OCI-LY1 (cell line): ENCODE measurements around the gene NHSL2.

Experiments
- EZH2 ChIP-seq: fragments of 200-600 bp; sonication (generic), shearing (Covaris generic); IDR thresholded peaks from 2 replicates; pipeline ENCODE4 v1.8.0; 2017; ENCODE audit warnings: borderline replicate concordance, mixed run types, mild to moderate bottlenecking, antibody characterized with exemption, low read length, moderate library complexity, mixed read lengths
- TF ChIP-seq, protein P1 (sequence below): fragments of 200-600 bp; sonication (generic), shearing (Covaris generic); IDR thresholded peaks from 2 replicates; pipeline ENCODE4 v1.5.1; 2017; ENCODE audit warnings: mild to moderate bottlenecking, antibody characterized with exemption, low read length, moderate library complexity, mixed read lengths

DNA sequence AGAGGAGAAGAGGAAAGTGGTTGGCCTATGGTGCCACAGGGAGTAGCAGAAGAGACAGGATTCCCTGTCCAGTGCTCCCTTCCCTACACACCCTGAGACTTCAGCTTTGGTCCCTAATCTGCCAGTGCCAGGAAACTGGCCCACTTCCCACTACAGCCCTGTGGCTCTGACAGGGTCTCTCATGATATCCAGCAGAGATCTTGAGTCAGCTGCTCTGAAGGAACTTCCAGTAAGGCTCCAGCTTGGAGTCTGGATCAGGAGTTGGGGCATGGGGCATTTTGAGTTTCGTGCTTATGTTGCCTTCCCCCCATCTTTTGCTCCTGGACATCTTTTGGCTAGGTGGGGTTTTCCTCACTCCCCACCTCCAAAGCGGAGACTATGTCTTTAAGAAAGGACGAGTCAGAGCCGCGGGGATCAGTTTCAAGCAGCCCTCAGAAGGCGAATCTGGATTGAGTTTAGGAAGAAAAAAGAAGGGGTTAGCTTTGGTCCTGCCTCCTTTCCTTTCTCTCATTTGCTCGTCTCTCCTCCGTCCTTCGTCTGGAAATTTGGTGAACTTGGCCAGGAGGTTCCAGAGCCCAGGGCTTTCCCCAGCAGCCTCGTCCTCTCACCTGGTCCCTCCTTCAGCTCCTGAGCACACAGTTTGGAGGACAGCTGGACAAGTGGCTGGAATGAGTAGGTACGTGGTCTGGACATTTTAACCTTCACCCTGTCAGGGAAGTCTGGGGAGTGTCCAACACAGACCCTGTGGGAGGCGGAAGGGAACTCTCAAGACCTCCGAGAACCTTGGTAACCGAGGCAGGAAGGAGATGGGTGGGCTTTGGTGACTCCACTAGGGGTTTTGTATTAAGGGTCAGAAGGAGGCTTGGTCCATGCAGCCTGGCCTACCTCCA, 116.6 kb downstream of the NHSL2 start:
- no peak for TF ChIP-seq EZH2
- TF ChIP-seq, protein P1, sequence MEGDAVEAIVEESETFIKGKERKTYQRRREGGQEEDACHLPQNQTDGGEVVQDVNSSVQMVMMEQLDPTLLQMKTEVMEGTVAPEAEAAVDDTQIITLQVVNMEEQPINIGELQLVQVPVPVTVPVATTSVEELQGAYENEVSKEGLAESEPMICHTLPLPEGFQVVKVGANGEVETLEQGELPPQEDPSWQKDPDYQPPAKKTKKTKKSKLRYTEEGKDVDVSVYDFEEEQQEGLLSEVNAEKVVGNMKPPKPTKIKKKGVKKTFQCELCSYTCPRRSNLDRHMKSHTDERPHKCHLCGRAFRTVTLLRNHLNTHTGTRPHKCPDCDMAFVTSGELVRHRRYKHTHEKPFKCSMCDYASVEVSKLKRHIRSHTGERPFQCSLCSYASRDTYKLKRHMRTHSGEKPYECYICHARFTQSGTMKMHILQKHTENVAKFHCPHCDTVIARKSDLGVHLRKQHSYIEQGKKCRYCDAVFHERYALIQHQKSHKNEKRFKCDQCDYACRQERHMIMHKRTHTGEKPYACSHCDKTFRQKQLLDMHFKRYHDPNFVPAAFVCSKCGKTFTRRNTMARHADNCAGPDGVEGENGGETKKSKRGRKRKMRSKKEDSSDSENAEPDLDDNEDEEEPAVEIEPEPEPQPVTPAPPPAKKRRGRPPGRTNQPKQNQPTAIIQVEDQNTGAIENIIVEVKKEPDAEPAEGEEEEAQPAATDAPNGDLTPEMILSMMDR, result no peak
